ENCODE measurements around the gene DET1.
"Not testable (repeated sequence)": the region's sequence is repeated elsewhere in the genome, so short reads cannot be mapped to it uniquely, and the experiment has no call there.

DNA sequence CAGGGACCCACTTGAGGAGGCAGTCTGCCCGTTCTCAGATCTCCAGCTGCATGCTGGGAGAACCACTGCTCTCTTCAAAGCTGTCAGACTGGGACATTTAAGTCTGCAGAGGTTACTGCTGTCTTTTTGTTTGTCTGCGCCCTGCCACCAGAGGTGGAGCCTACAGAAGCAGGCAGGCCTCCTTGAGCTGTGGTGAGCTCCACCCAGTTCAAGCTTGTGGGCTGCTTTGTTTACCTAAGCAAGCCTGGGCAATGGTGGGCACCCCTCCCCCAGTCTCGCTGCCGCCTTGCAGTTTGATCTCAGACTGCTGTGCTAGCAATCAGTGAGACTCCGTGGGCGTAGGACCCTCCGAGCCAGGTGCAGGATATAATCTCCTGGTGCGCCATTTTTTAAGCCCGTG is 13.1 kb upstream of the DET1 start:
- TF ChIP-seq, protein P1, sequence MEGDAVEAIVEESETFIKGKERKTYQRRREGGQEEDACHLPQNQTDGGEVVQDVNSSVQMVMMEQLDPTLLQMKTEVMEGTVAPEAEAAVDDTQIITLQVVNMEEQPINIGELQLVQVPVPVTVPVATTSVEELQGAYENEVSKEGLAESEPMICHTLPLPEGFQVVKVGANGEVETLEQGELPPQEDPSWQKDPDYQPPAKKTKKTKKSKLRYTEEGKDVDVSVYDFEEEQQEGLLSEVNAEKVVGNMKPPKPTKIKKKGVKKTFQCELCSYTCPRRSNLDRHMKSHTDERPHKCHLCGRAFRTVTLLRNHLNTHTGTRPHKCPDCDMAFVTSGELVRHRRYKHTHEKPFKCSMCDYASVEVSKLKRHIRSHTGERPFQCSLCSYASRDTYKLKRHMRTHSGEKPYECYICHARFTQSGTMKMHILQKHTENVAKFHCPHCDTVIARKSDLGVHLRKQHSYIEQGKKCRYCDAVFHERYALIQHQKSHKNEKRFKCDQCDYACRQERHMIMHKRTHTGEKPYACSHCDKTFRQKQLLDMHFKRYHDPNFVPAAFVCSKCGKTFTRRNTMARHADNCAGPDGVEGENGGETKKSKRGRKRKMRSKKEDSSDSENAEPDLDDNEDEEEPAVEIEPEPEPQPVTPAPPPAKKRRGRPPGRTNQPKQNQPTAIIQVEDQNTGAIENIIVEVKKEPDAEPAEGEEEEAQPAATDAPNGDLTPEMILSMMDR (IDR thresholded peaks at IDR 0.05), result not testable (repeated sequence)
- TF ChIP-seq POLR2A (IDR thresholded peaks at IDR 0.05), result not testable (repeated sequence)

Measured in suprapubic skin (tissue), 3 donors.